Superior temporal gyrus (tissue), 1 donor: ENCODE data around the gene ANKRD42.
"Not testable (repeated sequence)": the region's sequence is repeated elsewhere in the genome, so short reads cannot be mapped to it uniquely, and the experiment has no call there.

ENCODE experiments used
- DNase-seq: peaks from one replicate; pipeline ENCODE4 v3.0.0-alpha.2; 2016; ENCODE audit errors: extremely low spot score

The ANKRD42 gene

DNA sequence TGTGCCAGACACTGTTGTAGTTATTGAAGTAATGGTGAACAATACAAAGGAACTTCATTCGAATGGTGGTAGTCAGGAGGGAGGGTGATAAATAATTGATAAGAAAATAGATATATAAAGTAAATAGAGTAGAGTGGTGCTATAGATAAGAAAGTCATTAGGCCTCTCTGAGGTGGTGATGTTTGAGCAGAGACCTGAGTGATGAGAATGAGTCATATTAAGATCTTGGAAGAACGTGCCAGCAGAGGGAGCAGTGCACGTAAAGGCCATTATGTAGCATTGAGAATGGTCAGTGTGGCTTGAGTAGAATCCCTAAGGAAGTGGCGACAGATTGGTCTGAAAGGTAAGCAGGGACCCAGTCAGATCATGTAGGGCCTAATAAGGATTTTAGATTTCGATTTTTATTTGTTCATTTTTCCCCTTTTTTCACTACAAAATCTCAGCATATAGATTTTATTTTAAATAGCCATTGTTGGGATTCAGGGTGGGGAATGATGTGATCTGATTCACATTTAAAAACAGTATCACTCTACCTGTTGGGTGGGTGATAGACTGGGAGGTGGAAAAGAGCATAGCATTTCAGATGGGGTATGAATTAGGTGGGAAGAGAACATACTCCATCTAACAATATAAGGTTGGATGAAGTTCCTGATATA, 47.9 kb downstream of the ANKRD42 start:
- peak; percentile 54 for DNase-seq

DNA sequence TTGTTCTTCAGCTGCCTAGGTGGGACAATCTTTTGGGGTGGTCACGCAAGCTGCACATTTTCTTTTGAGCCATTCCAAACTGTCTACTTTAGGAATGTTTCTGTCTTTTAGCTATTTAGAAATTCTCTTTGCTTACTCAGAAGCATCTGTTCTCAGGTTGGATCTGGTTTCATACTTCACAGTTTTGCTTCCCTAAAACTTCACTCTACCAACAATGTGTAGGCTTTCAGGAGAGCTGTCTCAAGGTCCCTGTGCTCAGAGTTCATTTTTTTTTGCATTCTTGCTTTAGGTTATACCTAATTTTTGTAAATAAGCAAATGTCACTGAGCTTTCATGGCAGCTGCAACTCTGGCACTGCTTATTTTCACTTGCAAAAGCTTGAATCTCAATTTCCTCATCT, 55.9 kb downstream of the ANKRD42 start:
- DNase-seq, result no peak

DNA sequence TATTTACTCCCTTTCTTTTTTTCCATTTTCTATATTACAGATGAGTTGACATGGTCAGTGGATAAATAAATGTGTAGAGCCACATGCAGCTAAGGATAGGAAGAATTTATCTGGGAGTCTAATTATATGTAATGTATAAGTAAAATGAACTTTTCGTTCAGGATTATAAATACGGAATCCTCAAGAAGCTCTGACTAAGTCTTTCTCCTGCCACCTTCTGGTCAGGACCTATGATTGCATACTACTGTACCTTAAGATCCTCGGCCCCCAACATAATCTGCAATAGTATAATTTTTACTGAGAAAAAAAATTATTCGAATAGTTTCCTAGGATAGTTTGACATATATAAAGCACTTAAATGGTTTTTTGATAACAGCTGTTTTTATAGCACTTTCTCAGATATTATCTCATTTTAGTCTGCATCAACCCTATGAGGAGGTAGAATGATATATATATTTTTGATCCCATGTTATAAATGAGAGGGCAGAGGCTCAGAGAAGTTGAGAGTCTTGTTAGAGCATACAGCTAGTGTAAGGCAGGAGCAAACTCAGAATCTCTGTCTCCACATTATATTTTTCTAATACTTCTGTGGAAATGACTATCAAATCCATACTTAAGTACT, 56.6 kb downstream of the ANKRD42 start:
- DNase-seq, result peak; percentile 77

DNA sequence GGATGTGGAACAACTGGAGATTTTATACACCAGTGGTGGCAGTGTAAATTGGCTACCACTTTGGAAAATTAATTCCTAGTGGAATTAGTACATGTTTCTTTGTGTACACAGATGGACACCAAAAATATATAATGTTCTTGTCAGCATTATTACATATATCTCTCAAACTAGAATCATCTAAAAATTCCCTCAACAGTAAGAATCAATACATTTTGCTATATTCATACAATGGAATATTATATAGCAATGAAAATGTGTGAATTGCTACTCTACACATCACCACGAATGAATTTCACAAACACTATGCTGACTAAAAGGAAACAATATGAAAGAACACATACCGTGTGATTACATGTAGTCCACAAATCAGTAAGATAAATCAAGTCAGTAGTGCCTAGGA, 58.8 kb downstream of the ANKRD42 start:
- DNase-seq, result no peak

DNA sequence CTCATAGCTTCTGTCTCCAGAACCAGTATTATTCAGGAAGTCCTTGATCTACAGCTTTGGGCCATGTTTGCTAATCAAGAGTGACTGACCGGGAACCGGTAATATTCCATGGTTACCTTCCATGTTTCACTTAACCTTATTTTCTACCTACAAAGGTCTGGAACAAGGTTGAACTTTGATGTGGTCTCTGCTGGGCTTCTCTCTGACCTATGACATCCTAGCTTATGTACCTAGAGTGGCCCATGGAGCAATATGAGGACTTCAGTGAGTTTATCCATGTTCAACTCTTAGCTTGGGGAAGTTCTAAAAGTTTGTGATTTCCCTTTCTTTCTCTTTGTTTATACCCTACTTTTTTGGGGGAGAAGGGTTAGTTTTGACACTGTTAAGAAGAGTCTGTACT, 59.4 kb downstream of the ANKRD42 start:
- no peak for DNase-seq

DNA sequence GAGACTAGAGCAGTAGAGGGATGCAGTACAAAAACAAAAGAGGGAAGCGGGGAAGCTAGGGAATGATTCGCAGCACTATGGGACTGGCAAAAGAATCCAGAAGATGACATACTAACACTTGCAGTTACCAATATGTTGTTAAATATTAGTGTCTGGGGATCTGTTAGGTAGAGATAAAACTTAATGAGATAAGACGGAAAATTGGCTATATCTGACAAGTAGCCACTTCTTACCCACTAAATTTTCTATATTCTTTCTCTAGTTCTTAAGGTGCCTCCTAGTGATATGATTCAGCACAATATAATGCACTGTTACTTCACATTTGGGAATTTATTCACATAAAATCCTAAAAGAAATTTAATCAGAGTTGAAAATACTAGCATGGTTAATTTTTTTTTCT, 61.9 kb downstream of the ANKRD42 start:
- no peak for DNase-seq

DNA sequence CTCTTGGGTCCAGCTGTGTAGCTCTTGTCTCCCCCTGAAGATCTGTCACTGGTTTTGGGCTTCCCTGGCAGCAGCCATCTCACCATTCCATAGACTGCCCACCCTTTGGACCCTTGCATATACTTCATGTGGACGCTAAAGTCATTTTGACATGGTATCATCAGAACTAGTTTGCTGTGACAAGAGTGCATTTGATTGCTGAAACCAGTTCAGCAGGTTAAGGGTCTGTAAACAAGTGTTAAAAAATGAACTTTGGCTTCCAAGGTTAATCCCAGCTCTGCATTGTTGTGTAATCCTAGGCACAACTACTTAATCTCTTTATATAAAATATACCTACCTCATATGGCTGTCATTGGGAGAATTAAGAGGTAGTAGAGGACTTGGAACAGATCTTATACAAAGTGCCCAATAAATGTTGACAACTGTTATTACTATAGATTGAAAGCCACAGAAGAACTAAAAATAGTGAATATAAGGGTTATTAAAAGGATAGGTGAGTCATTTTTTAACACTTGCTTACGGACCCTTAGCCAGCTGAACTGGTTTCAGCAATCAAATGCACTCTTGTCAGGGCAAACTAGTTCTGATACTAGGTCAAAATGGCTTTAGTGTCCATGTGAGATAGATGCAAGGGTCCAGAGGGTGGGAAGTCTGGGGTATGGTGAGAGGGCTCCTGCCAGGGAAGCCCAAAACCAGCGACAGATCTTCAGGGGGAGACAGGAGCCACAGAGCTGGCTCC, 63.3 kb downstream of the ANKRD42 start:
- DNase-seq, result no peak

DNA sequence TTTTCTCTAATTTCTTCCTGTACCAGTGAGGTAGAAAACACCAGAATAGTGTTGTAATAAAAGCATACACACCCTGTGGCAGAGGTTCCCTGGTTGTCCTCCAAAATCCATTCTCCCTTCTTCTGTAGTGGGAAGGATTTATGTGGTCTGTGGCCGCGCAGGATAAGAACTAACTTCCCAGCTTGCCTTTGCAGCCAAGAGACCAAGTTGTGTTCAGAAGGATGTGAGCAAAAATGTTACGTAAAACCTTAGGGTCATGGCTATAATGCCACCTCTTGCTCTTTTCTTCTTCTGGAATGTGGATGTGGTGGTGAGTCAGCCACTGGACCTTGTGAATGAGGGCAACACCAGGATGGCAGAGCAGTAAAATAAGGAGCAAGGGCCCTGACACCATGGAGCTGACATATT, 64.3 kb downstream of the ANKRD42 start:
- DNase-seq, result no peak

DNA sequence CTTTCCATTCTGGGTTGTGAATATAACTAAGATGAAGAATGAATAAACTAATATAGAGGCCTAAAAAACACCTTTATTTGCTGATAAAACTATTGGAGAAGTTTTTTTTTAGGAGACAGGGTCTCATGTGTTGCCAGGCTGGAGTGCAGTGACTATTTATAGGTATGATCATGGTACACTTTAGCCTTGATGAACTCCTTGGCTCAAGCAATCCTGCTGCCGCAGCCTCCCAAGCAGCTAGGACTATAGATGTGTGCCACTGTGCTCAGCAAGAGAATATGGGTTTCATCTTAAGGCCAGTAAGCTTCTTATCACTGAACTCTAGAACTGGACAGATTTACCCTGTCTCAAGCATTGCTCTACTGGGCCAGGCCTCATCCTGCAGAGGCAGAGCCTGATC, 66.0 kb downstream of the ANKRD42 start:
- DNase-seq, result no peak

DNA sequence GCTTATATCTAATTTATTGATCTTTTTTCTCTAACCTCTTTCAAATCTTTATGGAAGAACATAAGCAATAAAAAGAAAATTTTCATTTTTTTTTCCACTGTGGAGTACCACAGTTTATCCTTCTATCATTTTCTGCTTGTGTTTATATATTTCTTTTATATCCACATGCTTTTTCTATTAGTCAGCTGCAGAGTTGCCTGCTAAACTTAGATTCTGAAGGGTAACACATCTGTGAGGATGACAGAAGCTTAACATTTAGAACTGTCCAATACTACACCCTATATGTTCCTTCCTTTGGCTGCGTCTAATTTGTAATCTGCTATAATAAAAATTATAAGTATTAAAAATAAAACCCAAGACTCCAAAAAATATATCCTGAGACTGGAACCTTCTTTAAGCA, 71.8 kb downstream of the ANKRD42 start:
- no peak for DNase-seq

DNA sequence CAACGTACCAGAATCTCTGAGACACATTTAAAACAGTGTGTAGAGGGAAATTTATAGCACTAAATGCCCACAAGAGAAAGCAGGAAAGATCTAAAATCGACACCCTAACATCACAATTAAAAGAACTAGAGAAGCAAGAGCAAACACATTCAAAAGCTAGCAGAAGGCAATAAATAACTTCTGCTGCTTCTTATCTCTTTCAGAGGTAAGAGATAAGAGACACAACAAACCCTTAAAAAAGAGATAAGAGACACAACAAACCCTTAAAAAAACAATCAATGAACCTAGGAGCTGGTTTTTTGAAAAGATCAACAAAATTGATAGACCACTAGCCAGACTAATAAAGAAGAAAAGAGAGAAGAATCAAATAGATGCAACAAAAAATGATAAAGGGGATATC, 75.6 kb downstream of the ANKRD42 start:
- not testable (repeated sequence) for DNase-seq

DNA sequence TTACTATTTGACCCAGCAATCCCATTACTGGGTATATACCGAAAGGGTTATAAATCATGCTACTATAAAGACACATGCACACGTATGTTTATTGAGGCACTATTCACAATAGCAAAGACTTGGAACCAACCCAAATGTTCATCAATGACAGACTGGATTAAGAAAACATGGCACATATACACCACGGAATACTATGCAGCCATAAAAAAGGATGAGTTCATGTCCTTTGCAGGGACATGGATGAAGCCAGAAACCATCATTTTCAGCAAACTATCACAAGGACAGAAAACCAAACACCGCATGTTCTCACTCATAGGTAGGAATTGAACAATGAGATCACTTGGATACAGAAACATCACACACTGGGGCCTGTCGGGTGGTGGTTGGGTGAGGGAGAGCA, 78.2 kb downstream of the ANKRD42 start:
- not testable (repeated sequence) for DNase-seq

DNA sequence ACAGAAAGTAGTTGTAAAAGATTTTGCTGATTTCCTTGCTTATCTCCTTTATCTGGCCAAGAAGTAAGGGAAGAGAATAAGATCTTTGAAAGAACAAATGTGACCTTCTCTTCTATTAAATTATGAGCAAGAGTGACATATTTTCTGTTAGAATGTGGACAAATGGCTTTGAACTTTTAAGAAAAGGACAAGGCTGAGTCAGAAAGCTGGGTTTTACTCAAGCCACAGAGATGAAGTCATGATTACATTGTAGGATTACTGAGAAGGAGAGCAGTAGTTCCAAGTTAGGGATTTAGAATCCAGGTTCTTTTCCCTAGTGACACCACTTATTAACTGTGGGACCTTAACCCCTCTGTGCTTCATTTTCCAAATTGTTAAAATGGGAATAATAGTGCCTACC, 79.1 kb downstream of the ANKRD42 start:
- DNase-seq, result no peak

DNA sequence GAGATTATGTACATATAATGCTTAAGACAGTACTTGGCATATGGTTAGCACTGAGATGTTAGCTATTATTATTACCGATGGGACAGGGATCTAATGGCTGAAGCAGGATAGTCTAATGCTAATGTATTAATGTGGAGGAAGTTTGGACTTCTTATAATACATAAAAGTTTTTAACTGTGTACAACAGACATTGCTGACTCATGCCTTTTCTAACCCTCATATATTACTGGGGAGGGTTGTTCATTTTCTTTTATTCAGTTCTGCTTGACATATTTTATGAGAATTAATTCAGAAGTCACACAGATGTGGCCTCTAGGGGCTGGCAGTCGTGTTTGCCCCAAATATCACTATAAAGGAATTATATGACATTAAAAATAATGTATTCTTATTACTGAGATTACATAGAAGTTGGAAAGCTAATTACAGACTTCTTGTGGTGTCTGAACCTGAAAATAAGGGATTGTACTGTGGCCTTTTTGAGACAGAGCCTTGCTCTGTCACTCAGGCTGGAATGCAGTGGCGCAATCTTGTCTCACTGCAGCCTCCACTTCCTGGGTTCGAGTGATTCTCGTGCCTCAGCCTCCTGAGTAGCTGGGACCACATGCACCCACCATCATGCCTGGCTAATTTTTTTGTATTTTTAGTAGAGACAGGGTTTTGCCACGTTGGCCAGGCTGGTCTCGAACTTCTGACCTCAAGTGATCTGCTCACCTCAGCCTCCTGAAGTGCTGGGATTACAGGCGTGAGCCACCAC, 82.6 kb downstream of the ANKRD42 start:
- DNase-seq, result no peak

DNA sequence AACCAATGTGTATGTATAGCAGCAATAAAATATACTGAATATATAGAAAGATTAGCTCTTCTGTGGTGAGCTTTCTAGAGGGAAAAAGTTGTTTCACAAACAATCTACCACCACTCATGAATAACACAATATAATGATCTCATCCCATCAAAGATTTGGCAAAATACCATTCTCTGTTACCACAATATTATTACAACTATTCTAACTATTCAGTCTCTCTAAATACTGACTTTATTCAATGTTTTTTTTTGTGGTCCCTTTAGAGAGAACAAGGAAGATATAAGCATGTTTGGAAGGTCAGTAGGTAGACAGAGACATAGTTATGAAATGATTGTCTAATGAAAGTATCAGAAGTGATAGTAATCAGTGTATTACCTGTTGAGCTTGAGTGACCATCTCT, 84.8 kb downstream of the ANKRD42 start:
- DNase-seq, result no peak

DNA sequence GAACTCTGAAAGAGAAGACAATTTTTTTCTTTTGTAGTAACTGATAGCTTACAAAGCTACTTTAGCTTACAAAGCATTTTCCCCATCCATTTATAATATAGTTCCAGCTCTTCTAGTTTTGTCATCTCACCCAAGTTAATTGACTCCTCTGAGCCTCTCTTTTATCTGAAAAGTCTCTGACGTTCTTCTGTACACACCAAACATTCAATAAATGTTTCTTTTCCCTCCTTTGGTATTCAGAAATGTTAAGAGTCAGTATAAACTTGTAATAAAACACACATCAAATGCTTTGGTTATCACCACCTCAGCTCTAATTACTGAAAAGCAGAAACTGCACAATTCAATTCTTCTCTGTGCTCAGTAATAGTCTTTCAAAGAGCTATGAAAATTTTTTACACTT, 86.7 kb downstream of the ANKRD42 start:
- no peak for DNase-seq

DNA sequence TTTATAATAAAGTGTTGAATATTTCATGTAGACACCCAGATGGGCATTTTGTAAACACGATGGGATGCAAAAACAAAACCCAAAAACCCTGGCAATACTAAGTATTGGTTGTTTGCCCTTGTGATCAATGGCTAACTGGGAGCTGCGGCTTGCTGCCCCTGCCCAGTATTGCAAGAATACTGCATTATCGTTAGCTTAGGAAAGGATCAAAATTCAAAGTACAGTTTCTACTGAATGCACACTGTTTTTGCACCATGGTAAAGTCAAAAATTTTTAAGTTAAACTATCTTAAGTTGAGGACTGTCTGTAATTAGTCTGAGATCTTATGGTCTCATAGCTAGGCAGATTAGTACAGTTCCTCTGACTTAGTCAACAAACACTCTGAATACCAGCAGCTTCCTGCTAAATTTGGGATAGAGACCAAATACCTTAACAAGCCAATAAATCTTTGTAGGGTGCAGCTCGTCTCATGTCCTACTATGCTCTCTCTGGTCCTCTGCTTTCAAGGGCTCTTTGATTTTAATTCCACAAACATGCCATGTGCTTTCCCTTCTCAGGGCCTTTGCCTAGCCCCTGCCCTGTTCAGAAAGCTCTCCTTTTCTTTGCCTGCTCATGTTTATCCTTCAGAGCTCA, 88.7 kb downstream of the ANKRD42 start:
- DNase-seq, result no peak

DNA sequence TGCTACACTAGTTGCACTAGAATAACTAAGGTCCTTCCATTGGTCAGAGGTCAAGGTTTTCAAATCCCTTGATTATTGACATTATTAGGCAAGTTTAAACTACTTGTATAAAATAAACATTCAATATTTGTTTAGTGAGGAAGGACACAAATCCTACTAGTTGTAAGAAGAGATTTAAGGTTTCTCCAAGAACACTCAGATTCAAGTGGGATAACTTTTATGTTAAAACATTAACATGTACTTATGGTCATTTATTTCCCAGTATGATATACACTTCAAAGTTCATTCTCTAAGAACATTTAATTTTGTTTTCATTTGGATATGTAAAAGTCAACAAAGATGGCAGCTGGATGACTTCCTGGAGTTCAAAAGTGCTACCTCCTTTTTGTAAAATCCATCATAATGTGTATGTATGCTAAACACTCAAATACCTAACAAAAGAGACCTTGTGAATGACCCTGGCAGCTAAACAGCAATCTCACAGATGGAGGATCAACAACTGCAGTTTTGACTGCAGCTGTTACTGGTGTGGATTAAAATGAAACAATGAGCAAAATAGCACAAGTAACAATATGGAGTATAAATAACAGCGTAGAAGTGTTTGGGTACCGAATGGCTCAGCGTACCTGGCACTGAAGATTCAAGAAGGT, 91.1 kb downstream of the ANKRD42 start:
- no peak for DNase-seq

DNA sequence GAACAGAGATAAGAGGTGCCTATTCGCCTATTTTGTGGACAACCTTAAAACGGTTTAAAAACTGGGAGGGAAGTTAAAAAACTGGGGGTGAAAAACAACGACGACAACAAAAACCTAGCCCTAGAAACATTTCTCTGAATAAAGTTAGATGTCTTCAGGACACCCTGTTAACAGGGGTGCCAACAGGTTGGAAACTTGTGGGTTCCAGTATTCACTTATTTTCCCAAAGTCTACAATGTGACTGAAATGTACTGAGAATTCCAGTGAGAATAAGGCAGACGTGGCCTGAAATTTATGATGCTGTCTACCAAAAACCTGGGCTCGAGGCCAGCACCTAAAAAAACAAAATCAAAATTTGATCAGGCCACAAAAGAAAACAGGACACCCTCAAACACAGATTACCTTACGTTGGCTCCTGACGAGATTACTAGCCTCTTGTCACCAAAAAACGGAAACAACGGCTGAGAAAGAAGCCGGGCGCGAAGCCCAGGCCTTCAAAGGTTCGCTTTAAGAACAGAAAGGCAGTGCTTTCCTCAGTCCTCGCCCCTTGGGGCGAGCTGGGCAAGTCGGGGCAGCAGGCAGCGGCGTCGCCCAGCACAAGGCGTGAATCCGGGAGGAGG, 91.7 kb downstream of the ANKRD42 start:
- no peak for DNase-seq

DNA sequence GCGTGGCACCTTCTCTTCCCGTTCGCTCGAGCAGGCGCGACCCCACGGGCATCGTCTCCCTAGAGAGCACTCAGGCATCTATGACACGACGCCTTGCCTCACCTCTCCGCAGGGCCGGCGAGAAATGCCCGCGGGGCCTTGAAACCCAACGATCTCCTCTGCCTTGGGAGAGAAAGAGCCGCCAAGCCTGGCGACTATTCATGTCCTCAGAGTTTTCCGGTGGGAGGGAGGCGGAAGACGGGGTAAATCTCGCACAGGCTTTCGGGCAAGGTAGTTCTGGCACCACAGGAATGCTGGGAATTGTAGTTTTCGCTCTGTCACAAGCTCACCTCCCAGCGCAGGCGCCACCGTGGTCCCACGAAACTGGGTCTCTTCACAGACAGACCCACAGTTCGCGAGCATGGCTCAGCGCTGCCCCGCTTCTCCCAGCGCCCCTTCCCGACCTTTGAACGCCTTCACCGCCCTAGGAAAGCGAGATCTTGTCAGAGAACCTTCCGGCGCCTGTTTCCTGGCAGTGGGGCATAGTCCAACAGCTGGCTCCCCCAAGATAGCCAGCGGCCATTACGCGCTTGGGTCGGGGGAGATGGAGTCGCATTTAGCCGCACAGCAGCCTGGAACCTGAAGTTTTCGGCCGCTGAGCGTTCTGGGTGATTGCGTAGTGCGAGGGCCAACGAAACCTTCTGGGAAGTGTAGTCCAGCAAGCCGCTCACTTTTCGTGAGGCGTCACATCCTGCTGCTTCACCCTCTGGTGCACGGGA, 92.4 kb downstream of the ANKRD42 start, which contains the start of gene CCDC90B:
CCDC90B (minus strand) TSS at position 597 of the 758 bp plus-strand sequence; CDS start at position 202, 395 bp downstream.
- DNase-seq, result peak; percentile 99
